HG03442 (cell line): ENCODE data around the gene FAM53B.
A peak's percentile ranks its signal among the peaks of the same experiment; 100 is the strongest.

Experiments
- ATAC-seq: cut with Tn5 transposase; IDR thresholded peaks from one replicate; pipeline ENCODE4 v1.9.1; 2021; ENCODE audit warnings: mild to moderate bottlenecking, moderate library complexity; ENCODE audit not compliant: unreplicated experiment

The FAM53B gene

DNA sequence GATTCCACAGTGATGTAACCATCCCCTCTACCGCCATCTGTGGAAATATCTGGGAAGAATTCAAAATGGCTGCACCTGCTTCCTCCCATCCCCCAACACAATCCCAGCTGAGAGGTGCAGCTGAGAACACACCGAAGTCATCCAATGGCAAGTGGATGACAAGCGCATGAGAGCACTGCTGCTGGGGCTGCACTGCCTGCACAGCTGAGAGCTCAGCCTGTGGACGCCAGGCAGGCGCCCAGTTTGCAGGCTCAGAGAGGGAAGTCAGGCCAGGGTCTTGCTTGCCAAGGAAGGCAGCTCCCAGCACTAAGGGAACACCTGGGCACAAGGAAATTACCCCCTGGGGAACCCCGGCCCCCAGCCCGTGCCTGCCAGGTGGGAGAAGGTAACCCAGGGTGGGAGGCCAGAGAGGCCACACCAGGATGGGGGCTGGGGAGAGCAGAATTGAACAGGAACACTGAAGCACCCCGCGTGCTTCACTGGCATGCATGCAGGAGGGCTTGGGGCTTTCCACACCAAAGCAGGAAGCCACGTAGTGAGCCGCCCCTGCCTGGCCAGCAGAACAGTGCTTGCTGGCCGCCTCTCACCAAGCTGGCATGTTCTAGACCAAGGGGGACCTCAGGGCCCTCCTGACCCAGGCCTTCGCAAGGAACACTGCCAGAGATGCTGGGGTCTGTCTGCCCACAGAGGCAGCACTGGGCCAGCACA, 46.2 kb downstream of the FAM53B start:
- ATAC-seq = no peak

DNA sequence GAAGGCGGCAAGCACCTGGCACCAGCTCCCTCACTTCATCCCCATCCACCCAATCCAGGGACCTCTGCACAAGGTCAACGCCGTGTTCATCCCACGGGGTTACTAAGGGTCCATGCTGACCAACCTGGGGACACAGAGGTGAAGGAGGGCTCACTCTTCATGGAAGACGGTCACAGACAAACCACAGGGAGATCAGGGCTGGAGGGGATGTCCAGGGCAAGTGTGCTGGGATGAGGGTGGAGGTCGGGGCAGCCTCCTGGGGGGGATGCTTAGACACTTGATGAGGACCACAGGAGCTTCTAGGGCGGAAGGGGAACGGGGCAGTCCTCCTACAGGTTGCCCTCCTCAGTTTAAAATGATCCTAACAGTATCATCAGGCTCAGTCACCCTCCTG, 46.7 kb downstream of the FAM53B start:
- no peak for ATAC-seq

DNA sequence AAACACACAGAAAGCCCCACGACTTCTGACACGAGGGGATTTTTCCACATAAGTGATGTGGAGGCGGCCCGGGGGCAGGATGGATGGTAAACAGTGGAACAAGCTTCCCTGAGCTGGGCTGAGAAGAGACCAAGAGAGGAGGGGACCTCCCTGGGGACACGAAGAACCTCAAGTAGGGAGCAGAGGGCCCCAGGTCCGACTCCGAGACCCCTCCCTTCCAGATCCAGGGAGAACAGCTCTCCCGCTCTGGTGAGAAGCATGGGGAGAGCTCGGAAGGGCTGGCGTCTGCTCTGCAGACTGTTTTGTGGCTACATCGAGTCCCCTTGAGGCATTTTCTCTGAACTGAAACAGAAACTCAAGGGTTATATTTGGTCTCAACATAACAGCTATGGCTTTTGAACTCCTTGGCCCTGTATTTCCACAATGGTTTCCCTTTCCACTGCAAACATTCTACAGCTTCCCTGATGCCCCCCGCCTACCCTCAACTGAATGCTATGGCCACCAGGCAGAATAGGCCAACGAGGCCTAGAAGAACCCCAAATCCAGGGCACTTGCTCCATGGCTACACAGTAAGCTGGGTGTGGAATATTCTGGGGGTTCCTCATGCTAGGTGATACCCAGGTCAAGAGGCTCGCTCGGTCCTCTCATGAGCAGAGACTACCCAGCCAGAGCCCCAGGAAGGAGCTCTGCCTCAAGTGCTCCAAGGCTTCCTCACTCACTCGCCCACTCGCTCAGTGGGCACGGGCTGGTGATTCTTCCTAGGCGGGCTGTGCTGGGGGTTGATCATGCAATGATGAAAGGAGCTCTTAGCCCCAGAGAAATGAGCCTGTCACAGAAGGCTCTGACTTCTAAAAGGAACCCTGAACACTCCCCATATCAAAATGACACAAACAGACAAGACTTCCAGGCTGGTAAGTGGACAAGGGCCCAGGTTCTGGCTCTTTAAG, 47.5 kb downstream of the FAM53B start:
- peak; percentile 62 for ATAC-seq

DNA sequence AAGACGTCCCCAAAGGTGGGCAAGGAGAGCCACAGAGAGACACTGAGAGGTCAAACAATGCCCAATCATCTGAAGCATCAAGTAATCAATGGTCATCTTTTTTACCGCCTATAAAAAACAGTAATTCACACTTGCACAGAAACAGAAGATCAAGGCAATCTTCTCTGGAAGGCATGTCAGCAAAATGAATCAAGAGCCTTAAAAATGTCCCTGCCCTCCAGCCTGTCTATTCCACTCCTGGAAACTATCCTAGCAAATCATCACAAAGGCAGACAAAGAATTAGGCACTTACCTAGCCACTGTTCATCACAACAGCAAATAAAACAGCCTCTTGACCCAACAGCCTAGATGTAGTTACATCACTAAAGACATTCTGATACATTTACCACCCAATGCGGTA, 48.9 kb downstream of the FAM53B start:
- ATAC-seq = no peak

DNA sequence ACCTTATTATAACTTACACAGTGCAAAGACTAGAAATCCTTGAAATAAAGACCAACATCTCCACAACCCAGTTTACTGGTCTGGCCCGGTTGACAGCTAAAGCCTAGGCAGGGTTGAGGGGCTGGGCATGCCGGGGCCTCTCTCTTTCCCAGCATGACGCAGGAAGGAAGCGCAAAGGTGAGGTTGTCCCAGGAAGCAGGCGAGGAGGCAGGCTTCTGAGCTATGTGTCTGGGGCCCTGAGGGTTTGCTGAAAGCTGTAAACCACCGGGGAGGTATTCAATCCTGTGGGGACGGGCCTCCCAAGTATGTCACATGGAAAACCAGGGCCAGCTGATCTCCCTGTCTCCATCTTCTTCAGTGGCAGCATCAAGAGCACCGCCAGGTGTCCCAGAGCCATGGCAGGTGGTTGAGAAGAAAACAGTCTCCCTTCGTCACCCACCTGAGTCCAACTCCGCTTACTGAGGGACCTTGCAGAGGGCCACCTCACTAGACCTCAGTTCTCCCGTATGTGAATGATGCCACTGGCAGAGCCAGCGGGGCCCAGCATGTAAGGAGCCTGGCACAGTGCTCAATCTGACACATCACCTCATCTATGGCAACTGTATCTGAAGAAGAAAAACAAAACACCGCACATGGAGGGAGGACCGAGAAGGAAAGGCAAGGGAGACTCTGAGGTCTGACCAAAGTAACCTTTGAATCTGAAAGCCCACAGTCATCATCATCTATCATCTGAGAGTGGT, 49.5 kb downstream of the FAM53B start:
- no peak for ATAC-seq

DNA sequence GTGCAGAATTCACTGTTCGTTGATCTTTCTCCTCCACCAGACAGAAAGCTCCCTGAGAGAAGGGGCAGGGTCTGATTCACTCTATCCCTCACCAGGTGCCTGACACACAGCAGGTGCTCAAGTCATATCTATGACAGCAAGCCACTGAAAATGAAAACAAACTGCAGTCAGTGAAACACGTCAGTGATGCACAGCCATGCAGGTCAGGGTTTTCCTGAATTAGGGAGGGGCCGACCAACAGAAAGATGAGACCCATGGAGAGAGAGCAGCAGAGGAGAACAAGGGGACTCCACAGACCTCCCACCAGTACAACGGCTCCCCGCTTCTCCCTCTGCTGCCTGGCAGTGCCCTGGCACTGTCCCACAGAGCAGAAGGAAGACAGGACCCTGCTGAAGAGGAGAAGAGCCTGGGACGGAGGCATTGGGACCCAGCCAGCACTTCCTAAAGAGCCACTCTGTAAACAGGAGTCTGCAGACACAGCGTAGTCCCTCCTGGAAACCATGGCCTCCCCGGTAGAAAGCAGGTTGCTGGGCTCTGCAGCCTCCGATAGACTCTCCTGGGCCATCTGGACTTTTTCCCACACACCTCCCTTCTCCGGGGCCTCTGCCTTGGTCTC, 50.3 kb downstream of the FAM53B start:
- ATAC-seq = no peak

DNA sequence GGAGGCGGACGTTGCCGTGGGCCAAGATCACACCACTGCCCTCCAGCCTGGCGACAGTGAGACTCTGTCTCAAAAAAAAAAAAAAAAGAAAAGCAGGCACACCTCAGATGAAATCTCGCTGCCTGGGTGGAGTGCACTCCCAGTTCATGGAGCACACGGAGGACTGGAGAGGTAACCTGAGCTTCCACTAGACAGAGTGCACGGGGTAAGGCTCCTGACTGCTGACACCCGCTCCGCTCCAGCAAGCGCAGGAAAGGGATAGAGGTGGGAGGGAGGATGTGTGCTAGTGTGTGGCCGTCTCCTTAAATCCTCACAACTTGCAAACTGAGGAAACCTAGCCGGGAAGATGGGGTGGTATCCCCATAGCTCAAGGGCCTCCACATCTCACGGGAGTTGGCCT, 50.8 kb downstream of the FAM53B start:
- no peak for ATAC-seq

DNA sequence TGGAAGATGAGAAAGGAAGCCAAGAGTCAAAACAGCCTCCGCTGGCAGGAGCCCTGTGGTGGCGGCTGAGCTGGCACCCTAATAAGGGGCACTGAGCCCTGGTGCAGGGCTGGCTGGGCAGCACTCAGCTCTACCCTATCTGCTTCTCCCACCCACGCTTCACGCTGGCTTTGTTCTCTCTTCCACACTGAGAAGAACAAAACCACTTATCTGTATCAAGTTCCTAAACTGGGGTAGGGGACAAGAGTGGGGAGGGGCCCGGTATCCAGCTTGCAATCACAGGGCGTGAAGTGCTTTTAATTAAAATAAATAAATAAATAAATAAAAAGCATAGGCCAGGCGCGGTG, 52.1 kb downstream of the FAM53B start:
- ATAC-seq = no peak

DNA sequence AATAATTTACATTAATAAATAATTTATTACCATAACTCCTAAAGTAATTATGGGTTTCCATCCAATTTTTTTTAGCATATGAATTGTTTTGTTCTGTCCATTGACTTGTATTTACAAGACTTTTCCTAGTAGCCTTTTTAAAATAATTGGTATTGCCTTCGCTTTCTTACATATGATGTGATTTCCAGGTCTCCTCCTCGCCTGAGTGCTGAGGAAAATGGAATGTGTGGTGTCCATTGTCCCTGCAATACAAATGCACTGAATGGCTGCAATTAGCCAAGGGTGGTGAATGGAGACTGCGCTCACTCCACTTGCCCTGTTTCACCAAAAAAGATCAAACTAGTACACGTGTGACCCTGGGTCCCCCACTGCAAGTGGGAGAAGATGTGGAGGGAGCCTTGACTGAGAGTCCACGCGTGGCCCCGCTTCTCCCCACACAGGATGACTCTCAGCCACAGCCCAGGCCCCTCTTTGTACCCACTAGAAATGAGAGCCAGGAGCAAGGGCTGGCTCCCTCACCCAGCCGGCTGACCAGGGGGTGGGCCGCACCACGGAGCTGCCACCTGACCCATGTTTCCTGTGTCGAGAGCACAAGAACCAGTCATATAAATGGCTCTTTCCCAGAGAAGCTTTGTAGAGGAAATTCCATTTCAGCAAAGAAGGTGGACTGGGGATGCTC, 52.6 kb downstream of the FAM53B start:
- no peak for ATAC-seq

DNA sequence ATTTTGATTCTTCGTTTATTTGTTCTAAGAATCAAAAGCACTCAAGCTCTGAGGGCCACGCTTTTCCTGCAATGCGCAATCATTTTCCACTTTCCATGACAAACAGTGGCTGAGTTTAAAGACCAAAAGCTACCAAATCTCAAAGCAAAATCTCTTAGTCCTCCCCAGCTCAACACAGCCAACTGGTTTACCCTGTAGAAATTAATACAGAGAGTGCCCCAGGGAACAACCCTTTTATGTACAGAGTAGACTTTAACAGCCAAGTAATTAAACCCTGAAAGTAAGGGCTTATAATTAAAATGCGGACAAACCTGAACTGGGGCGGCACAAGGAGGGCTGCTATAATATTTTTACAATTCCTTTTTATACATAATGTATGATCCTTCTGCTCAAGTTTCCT, 53.2 kb downstream of the FAM53B start:
- ATAC-seq = no peak

DNA sequence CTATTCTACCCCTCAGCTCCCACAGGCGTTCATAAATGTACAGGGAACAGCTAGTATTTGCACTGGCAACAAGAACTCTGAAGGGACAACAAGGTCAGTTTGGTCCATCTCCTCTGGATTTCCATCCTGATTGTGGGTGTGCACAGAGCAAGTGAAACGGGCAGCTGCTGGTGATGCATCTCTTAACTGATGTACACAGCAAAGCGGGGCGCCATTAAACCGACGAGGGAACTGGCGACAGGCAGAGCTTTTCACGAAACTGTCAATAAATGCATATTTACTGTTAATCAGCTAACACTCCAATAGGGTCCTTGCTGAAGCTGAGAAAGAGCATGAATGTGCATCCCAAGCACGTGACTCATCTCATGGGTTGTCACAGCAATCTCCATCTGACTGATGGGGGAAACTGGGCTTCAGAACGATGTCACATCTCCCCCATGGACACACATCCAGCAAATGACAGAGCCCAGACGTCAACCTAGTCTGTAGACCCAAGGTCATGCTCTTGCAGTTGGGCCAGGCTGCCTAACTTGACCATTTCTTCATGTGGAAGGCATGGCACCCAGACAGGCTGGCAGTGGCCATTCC, 54.2 kb downstream of the FAM53B start:
- ATAC-seq = no peak

DNA sequence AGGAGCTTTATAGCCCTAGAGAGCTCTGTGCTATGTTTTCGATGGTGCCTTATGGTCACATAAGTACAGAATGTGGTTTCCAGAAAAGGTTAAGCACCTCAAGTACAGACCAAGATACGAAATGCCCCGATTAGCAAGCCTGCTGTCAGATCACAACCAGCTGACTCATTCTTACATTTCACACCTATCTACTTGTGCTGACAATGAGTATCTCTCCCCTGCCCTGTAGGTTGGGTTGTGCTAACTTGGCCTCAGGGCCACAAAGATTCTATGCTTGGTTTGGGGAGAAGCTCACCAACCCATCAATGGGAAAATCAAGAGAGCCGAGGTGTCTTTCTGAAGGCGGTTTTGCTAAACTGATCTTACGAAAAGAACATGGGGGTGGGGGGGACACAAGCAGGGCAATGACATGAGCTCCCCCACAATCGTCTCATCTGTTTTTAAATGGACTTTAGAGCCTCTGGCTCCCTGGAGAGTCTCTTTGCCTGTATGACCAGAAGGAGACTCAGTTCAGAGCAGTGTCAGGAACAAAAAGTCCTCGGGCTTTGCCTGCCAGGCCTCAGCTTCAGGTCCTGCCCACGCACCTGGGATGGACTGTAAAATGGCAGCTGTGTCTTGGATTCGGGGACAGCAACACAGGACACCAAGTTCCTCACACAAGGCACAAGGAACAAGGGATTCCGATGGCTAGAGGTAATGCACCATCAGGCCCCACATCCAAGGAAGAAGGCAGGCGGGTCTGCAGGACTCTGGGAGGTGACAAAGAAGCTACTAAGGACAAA, 55.1 kb downstream of the FAM53B start:
- peak; percentile 98 for ATAC-seq

DNA sequence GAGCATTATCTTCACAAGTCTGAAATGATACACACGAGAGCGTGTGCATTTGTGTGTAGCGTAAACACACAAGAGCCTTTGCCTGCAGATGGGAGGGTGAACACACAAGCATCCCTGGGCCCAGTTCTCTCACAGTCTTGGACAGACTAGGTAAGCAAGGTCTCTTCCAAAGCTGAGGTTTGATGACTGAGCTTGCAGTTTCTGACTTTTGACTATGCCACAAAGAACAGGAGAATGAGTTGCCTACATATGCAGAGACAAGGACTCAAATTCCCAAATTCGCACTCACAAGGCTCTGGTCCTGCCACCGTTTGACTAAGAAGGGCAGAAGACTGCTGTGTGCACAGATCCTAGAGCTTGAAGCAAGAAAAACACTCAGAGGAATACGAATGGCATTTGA, 55.8 kb downstream of the FAM53B start:
- ATAC-seq = peak; percentile 1

DNA sequence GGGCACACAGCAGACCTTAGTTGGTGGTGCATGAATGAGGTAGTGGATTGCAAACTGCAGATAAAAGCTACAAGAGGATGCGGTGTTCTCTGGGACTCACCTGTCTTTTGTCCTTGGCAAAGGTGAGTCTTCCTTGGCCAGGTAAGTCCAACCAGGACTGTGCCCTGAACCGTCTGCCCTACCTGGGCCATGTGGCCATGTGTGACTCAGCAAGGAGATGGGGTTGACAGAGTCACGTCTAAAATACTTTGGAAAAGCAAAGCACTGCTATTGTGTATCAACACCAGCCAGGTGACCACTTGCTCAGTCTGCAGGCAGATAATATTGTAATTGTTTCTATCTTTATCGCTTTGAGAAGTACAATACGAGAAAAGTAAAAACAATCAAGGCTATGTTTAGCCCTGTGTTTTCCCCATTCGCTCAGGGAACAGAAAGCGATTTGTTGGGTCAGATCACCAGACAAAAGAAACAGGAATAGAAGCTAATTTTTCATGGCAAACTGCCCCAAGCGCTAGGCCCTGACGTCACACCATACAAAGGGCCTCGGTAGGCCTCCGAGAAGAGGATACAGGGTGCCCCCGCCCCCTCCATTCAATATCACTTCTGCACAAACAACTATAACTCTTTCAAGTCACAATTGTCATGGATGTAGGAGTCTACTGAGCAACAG, 57.3 kb downstream of the FAM53B start:
- no peak for ATAC-seq

DNA sequence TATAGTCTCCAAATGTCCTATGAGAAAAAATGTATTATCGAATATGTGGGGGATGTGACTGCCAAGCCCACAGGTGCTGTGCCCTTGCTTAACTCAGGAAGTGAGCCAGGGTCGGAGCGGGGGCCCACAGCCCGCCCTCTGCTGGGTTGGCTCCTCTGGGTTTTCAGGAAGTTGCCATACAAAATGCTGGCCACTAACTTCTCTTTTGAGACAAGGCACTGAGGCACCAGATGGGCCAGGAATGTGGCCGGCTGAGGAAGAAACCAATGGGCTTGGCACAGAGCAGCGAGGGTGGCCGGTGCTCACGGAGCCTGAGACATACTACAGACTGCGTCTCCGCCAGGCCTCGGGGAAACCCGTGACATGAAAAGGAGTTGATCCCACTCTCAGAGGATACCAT, 58.9 kb downstream of the FAM53B start:
- no peak for ATAC-seq

DNA sequence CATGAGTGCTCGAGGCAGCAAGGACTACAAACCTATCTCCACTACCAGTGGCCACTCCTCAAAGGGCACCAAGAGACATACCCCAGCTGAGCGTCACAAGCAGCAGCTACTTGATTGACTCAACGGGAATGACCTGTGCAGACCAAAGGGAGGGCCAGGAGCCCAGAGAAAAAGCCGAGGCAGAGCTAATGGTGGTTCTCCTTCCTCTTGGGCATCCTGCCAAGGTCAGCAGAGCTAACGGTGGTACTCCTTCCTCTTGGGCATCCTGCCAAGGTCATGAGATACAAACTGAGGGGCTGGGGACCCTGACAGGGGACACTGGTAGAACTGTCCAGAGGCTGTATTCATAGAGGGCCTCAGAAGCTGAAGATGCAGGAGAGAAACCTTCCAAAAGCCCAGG, 60.4 kb downstream of the FAM53B start:
- ATAC-seq = no peak

DNA sequence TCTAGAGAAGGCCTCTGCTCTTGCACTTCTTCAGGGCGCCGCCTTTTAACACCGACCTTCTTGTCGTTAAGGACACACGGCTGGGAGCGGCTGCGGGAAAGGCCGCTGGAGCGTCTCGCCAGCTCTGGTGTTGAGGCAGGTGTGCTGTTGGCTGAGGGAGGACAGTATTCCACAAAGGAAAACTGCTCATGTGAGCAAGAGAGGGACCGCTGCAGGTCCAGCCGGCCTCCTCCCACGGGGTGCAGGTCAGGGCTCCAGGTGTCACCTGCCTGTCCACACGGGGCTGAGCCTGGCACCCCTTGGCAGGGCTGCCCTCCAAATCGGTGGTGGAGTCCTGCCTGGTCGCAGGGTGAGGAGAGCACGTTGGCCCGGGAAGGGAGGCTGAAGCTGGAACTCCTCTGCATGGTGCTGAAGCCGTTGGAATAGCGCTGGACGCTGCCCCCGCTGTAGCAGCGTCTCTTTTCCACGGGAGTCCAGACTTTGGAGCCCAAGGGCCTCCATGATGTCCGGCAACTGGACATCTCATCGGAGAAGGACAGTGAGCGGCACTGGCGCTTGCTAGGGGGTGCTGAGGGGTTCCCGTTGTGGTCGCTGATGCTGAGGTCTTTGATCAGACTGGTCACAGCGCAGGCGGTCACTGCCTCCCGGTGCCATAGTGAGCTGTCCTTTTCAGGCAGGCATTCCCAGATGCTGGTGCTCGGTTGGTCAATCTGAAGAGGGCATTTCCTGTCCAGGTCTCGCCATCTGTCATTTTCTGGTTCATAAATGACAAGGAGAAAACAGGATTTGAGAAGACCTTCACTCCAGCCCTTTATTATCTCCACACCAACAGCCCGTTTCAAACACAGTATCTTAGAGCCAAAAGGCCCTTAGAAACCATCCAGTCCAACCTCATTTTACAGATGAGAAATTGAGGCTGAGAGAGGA, 62.3 kb downstream of the FAM53B start:
- ATAC-seq = no peak

DNA sequence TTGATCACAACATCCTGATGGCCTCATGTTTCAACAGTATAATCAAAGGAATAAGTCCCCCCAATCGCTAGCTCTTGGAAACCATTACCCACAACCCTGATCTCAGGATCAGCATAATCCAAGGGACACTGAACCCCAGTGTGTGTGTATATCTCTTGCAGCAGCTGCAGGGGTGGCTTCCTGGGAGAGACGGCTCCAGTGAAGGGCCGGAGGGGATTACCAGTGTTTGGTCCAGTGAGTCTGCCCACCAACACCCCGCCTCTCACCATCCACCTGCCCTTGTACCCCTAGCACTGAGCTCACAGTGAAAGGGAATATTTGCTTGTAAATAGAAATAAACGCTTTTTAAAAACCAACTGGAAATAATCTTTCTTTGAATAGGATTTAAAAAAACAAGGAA, 63.1 kb downstream of the FAM53B start:
- ATAC-seq = no peak
